Measurements from ENCODE around the gene SMCO4. TPM values are rescaled to one million over a fixed set of nuclear protein-coding genes. Genes with fewer than 3 reads are reported as not detected.
"Not testable (repeated sequence)": the region's sequence is repeated elsewhere in the genome, so short reads cannot be mapped to it uniquely, and the experiment has no call there.

SMCO4 gene
- total RNA-seq, 2 experiments from 2014 or later, result 5.0 to 9.4 TPM

DNA sequence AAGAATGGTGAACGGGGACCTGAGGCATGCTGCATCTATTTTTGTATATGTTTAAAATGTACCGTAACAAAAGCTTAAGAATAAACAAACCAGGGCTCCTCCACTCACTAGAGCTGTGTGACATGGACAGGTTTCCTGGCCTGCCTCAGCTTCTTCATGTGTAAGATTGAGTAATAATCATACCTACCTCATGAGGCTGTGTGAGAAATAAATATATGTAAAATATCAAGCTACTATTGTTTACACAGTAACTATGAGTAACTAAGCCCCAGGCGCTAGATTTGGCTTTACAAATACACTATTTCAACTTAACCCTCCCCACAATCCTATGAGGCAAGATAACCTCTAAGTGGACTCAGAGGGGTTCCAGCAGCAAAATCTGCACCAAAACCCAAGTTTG, 66.4 kb downstream of the SMCO4 start:
- Mint-ChIP-seq H3K4me3 (no peak overlapping the region), H3K27me3 (no peaks in the 10 kb centered on the region), H3K36me3 (ENCODE audit: low read depth) (no peaks in the 10 kb centered on the region), H3K4me1 (ENCODE audit: low read depth) (no peaks in the 10 kb centered on the region), H3K27ac (no peak overlapping the region), H3K9me3 (peaks cover 2% of the 10 kb centered on the region)
- intact Hi-C loops (cut with micrococcal nuclease), result no loop called here
- CTCF ChIA-PET, result no interaction called here
- DNase-seq (no peak), ATAC-seq (no peak)
- POLR2A ChIA-PET, result no interaction called here
- TF ChIP-seq CTCF (IDR thresholded peaks at IDR 0.05), result no peak

DNA sequence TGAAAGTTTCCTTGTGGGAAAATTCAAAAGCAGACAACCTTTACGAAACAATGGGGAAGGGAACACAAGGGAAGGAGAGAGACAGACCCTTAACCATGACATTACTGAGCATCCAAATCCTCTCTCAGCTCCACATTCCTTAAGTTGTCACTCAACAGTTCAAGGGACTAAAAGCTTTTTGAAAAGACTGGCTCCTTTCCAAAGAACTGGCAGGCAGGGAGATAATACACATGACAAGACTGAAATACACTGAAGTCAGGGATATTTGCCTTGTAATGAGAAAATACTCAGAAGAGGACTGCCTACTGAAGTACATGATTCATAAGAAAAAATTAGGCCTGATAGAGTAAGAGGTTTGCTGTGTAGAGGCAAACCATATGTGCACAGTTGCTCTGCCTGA, 69.1 kb downstream of the SMCO4 start:
- DNase-seq (no peak), ATAC-seq (no peak)
- POLR2A ChIA-PET, result no interaction called here
- H3K4me3 Mint-ChIP-seq, result no peak overlapping the region
- H3K27me3 Mint-ChIP-seq, result no peaks in the 10 kb centered on the region
- TF ChIP-seq CTCF (IDR thresholded peaks at IDR 0.05), result no peak
- H3K36me3 Mint-ChIP-seq (ENCODE audit: low read depth), result no peaks in the 10 kb centered on the region
- H3K27ac Mint-ChIP-seq, result no peak overlapping the region
- intact Hi-C loops (cut with micrococcal nuclease), result no loop called here
- peaks cover 2% of the 10 kb centered on the region for H3K9me3 Mint-ChIP-seq
- no peaks in the 10 kb centered on the region for H3K4me1 Mint-ChIP-seq (ENCODE audit: low read depth)
- CTCF ChIA-PET, result no interaction called here

GRCh38 chr11:93468290-93468689, 74.9 kb downstream of the SMCO4 start:
- intact Hi-C loops (cut with micrococcal nuclease), result no loop called here
- no peaks in the 10 kb centered on the region for H3K4me1 Mint-ChIP-seq (ENCODE audit: low read depth)
- H3K36me3 Mint-ChIP-seq (ENCODE audit: low read depth), result no peaks in the 10 kb centered on the region
- no peak for ATAC-seq
- CTCF ChIA-PET, result interaction anchor here (0.8 kb wide), 1 partner anchor 69 kb away, joined by 3 read pairs; no protein-coding TSS in a partner anchor
- POLR2A ChIA-PET, result no interaction called here
- no peak overlapping the region for H3K4me3 Mint-ChIP-seq
- DNase-seq, result no peak
- H3K27me3 Mint-ChIP-seq, result no peaks in the 10 kb centered on the region
- no peaks in the 10 kb centered on the region for H3K9me3 Mint-ChIP-seq
- H3K27ac Mint-ChIP-seq, result no peak overlapping the region
- TF ChIP-seq CTCF (IDR thresholded peaks at IDR 0.05), result no peak

DNA sequence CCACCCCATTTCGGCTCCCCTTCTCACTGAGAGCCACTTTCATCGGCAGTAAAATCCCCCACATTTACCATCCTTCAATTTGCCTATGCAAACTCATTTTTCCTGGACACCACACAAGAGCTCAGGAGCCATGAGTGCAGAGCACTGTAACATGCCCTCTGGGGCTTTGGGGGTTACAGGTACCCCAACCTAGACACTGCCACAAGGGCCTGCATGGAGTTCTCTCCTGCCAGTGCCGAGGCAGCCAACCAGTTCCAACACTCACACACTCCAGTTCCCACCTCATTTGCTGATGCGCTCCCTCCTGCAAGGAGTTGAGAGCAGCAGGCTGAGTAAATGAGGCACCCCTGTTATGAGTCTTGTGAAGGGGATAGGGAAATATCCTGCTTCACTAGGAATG, 76.1 kb downstream of the SMCO4 start:
- H3K36me3 Mint-ChIP-seq (ENCODE audit: low read depth), result no peaks in the 10 kb centered on the region

GRCh38 chr11:93464927-93465540, 78.2 kb downstream of the SMCO4 start:
- Mint-ChIP-seq H3K27me3 (no peaks in the 10 kb centered on the region), H3K36me3 (ENCODE audit: low read depth) (no peaks in the 10 kb centered on the region), H3K27ac (no peak overlapping the region), H3K4me3 (no peak overlapping the region), H3K4me1 (ENCODE audit: low read depth) (no peaks in the 10 kb centered on the region), H3K9me3 (no peaks in the 10 kb centered on the region)
- DNase-seq, result no peak
- ATAC-seq, result no peak
- ChIA-PET CTCF (no interaction called here), POLR2A (no interaction called here)
- TF ChIP-seq CTCF (IDR thresholded peaks at IDR 0.05), result no peak
- intact Hi-C loops (cut with micrococcal nuclease), result no loop called here

More for the DNA sequence above, 76.1 kb downstream of the SMCO4 start:
- H3K4me1 Mint-ChIP-seq (ENCODE audit: low read depth), result no peaks in the 10 kb centered on the region
- POLR2A ChIA-PET, result no interaction called here
- no peak overlapping the region for H3K27ac Mint-ChIP-seq
- intact Hi-C loops (cut with micrococcal nuclease), result no loop called here
- TF ChIP-seq CTCF (IDR thresholded peaks at IDR 0.05), result no peak
- no peak for DNase-seq
- H3K4me3 Mint-ChIP-seq, result no peak overlapping the region
- no peaks in the 10 kb centered on the region for H3K27me3 Mint-ChIP-seq
- CTCF ChIA-PET, result no interaction called here
- no peaks in the 10 kb centered on the region for H3K9me3 Mint-ChIP-seq
- no peak for ATAC-seq

- ATAC-seq; POLR2A ChIA-PET; H3K9me3 Mint-ChIP-seq; H3K4me1 Mint-ChIP-seq (ENCODE audit: low read depth); H3K36me3 Mint-ChIP-seq (ENCODE audit: low read depth); DNase-seq; H3K27me3 Mint-ChIP-seq; intact Hi-C loops (cut with micrococcal nuclease); H3K27ac Mint-ChIP-seq; H3K4me3 Mint-ChIP-seq; CTCF ChIA-PET: not testable (repeated sequence)
Measured at GRCh38 chr11:93463666-93464065, 79.5 kb downstream of the SMCO4 start.
